WTC11 (cell line): Measurements from ENCODE around the gene NUP210. TPM values are rescaled to one million over a fixed set of nuclear protein-coding genes. Genes with fewer than 3 reads are reported as not detected.

Experiments
- ATAC-seq: fragments of 200-7000 bp; cut with Tn5 transposase; 2 replicates; pipeline ENCODE4 v1.10.0; 2021; ENCODE audit warnings: mild to moderate bottlenecking, moderate library complexity
- CTCF ChIA-PET: fragments of 300-600 bp; sonication (Branson Sonifier 250); formaldehyde crosslinking; loops from one replicate; lab custom pipeline; 2021; ENCODE audit warnings: antibody characterized with exemption; lab: Charles Lee
- POLR2A ChIA-PET: fragments of 350-600 bp; sonication (Branson Sonifier 250); formaldehyde crosslinking; loops from one replicate; lab custom pipeline; 2021; ENCODE audit warnings: antibody characterized with exemption; lab: Charles Lee
- DNase-seq: peaks from one replicate; pipeline ENCODE4 v3.0.0; 2021; ENCODE audit warnings: low spot score
- H3K27ac Mint-ChIP-seq: 2 replicates; pipeline ENCODE4 v1.8.0; 2021; ENCODE audit warnings: mixed read lengths
- H3K27me3 Mint-ChIP-seq: 2 replicates; pipeline ENCODE4 v1.8.0; 2021; ENCODE audit warnings: low read depth, mild to moderate bottlenecking, moderate library complexity, mixed read lengths
- H3K36me3 Mint-ChIP-seq: 2 replicates; pipeline ENCODE4 v1.8.0; 2021; ENCODE audit warnings: mixed read lengths
- H3K4me1 Mint-ChIP-seq: 2 replicates; pipeline ENCODE4 v1.8.0; 2022; ENCODE audit warnings: mixed read lengths
- H3K4me3 Mint-ChIP-seq: 2 replicates; pipeline ENCODE4 v1.8.0; 2021; ENCODE audit warnings: mild to moderate bottlenecking, moderate library complexity, mixed read lengths
- H3K9me3 Mint-ChIP-seq: 2 replicates; pipeline ENCODE4 v1.8.0; 2021; ENCODE audit warnings: mixed read lengths
- ARID4B ChIP-seq: sonication (generic); formaldehyde crosslinking; IDR thresholded peaks from 2 replicates; pipeline ENCODE4 v1.8.0; 2023; ENCODE audit warnings: missing genetic modification reagents, mild to moderate bottlenecking, borderline replicate concordance
- CBFB ChIP-seq: sonication (generic); formaldehyde crosslinking; IDR thresholded peaks from 2 replicates; pipeline ENCODE4 v1.8.1; 2022; ENCODE audit warnings: mild to moderate bottlenecking, low read depth, missing genetic modification reagents
- CREM ChIP-seq: sonication (generic); formaldehyde crosslinking; IDR thresholded peaks from 2 replicates; pipeline ENCODE4 v1.8.1; 2022; ENCODE audit warnings: mild to moderate bottlenecking, missing genetic modification reagents, moderate library complexity
- FOXJ3 ChIP-seq: sonication (generic); formaldehyde crosslinking; IDR thresholded peaks from 2 replicates; pipeline ENCODE4 v1.9.0; 2021; ENCODE audit warnings: missing genetic modification reagents, mild to moderate bottlenecking, borderline replicate concordance
- FOXP1 ChIP-seq: sonication (generic); formaldehyde crosslinking; IDR thresholded peaks from 2 replicates; pipeline ENCODE4 v1.8.0; 2022; ENCODE audit warnings: missing genetic modification reagents, mild to moderate bottlenecking, moderate library complexity, borderline replicate concordance
- GTF2I ChIP-seq: fragments of 250-450 bp; sonication (Bioruptor Pico); conservative IDR thresholded peaks from 2 replicates; pipeline ENCODE4 v1.4.0; 2021; ENCODE audit warnings: mild to moderate bottlenecking
- HMGXB4 ChIP-seq: sonication (generic); formaldehyde crosslinking; IDR thresholded peaks from 2 replicates; pipeline ENCODE4 v1.8.1; 2023; ENCODE audit warnings: mild to moderate bottlenecking, moderate library complexity, missing genetic modification reagents
- IRF2 ChIP-seq: sonication (generic); formaldehyde crosslinking; IDR thresholded peaks from 2 replicates; pipeline ENCODE4 v1.8.0; 2022; ENCODE audit warnings: low read depth, missing genetic modification reagents, borderline replicate concordance
- JAZF1 ChIP-seq: fragments of 250-450 bp; sonication (Bioruptor Pico); IDR thresholded peaks from 2 replicates; pipeline ENCODE4 v1.9.0; 2021; ENCODE audit warnings: moderate library complexity, mild to moderate bottlenecking, inconsistent platforms
- KAT7 ChIP-seq: sonication (generic); formaldehyde crosslinking; IDR thresholded peaks from 2 replicates; pipeline ENCODE4 v1.8.1; 2023; ENCODE audit warnings: missing genetic modification reagents, mild to moderate bottlenecking, borderline replicate concordance
- MLX ChIP-seq: sonication (generic); formaldehyde crosslinking; IDR thresholded peaks from 2 replicates; pipeline ENCODE4 v1.8.1; 2023; ENCODE audit warnings: mild to moderate bottlenecking, missing genetic modification reagents, moderate library complexity
- MYBL2 ChIP-seq: sonication (generic); formaldehyde crosslinking; IDR thresholded peaks from 2 replicates; pipeline ENCODE4 v1.8.1; 2023; ENCODE audit warnings: mild to moderate bottlenecking, moderate library complexity, missing genetic modification reagents
- NR2C2 ChIP-seq: sonication (generic); formaldehyde crosslinking; IDR thresholded peaks from 2 replicates; pipeline ENCODE4 v1.8.0; 2022; ENCODE audit warnings: mild to moderate bottlenecking, missing genetic modification reagents
- NR3C1 ChIP-seq: sonication (generic); formaldehyde crosslinking; conservative IDR thresholded peaks from 2 replicates; pipeline ENCODE4 v1.8.1; 2023; ENCODE audit warnings: low read depth, mild to moderate bottlenecking, missing genetic modification reagents
- ZNF317 ChIP-seq: sonication (generic); formaldehyde crosslinking; IDR thresholded peaks from 2 replicates; pipeline ENCODE4 v1.8.1; 2023; ENCODE audit warnings: low read depth, mild to moderate bottlenecking, moderate library complexity, missing genetic modification reagents, borderline replicate concordance
- ZNF396 ChIP-seq: fragments of 250-450 bp; sonication (Bioruptor Pico); IDR thresholded peaks from 2 replicates; pipeline ENCODE4 v1.8.0; 2021; ENCODE audit warnings: mild to moderate bottlenecking, moderate library complexity, borderline replicate concordance
- ZNF671 ChIP-seq: fragments of 250-450 bp; sonication (Bioruptor Pico); IDR thresholded peaks from 2 replicates; pipeline ENCODE4 v1.8.0; 2021; ENCODE audit warnings: mild to moderate bottlenecking
- total RNA-seq: library from RNA; stranded (reverse); gene quantifications from 3 replicates; pipeline ENCODE4 v1.2.3, GENCODE V29; 2021
- TF ChIP-seq, protein P1 (sequence below): sonication (generic); formaldehyde crosslinking; IDR thresholded peaks from 2 replicates; pipeline ENCODE4 v1.8.1; 2023; ENCODE audit warnings: mild to moderate bottlenecking, missing genetic modification reagents

Gene NUP210
- total RNA-seq, 1 experiment from 2014 or later: 59.2 TPM

- no peak for TF ChIP-seq ARID4B (CRISPR knock-in tag)
- TF ChIP-seq ZNF317: no peak
- no peak for TF ChIP-seq FOXJ3 (CRISPR knock-in tag)
- TF ChIP-seq HMGXB4 (CRISPR knock-in tag): no peak
These were observed 22.8 kb downstream of the NUP210 start (continued) for GRCh38 chr3:13397316-13397715.

DNA sequence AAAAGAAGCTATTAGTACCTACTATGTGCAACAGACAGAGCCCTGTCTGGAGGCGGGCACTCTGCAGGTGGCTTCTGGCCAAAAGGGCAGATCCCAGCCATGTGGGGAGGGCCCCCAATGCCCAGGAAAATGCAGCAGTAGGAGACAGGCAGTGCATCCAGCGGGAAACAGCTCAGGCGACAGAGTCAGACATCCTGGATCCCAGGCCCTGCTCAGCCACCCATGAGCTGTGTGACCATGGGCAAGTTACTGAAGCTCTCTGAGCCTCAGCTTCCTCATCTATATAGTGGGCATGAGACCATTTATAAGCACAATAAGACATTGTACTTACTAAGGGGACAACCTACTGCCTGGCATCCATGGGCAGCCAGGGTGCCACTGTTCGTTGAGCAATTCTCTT lies 25.8 kb downstream of the NUP210 start:
- no peaks in the 10 kb centered on the region for H3K27me3 Mint-ChIP-seq

More for the DNA sequence above, 25.8 kb downstream of the NUP210 start:
- ChIA-PET CTCF (no interaction called here), POLR2A (no interaction called here)
- no peak for ATAC-seq
- DNase-seq: no peak
- no peak overlapping the region for H3K4me3 Mint-ChIP-seq
- TF ChIP-seq CREM (CRISPR knock-in tag) (no peak), NR3C1 (CRISPR knock-in tag) (no peak), GTF2I (CRISPR knock-in tag) (no peak), CBFB (CRISPR knock-in tag) (no peak), ARID4B (CRISPR knock-in tag) (no peak), KAT7 (CRISPR knock-in tag) (no peak), IRF2 (CRISPR knock-in tag) (no peak), MYBL2 (CRISPR knock-in tag) (no peak), JAZF1 (CRISPR knock-in tag) (no peak), ZNF671 (CRISPR knock-in tag) (no peak), ZNF396 (CRISPR knock-in tag) (no peak), NR2C2 (CRISPR knock-in tag) (no peak), FOXP1 (CRISPR knock-in tag) (no peak), MLX (no peak)
- TF ChIP-seq, protein P1, sequence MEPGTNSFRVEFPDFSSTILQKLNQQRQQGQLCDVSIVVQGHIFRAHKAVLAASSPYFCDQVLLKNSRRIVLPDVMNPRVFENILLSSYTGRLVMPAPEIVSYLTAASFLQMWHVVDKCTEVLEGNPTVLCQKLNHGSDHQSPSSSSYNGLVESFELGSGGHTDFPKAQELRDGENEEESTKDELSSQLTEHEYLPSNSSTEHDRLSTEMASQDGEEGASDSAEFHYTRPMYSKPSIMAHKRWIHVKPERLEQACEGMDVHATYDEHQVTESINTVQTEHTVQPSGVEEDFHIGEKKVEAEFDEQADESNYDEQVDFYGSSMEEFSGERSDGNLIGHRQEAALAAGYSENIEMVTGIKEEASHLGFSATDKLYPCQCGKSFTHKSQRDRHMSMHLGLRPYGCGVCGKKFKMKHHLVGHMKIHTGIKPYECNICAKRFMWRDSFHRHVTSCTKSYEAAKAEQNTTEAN (CRISPR knock-in tag): no peak
- H3K36me3 Mint-ChIP-seq: peaks cover 20% of the 10 kb centered on the region
- H3K27ac Mint-ChIP-seq: no peak overlapping the region
- H3K4me1 Mint-ChIP-seq: peaks cover 3% of the 10 kb centered on the region
- H3K9me3 Mint-ChIP-seq: no peaks in the 10 kb centered on the region
